K562 (cell line): ENCODE results near the gene TBC1D25. TPM values are rescaled to one million over a fixed set of nuclear protein-coding genes. Genes with fewer than 3 reads are reported as not detected.

Experiments used
- CEBPG ChIP-seq, 3 experiments: fragments of 200-800 bp in 1 of 3; sonication (Bioruptor generic) in 1 of 3; sonication (generic) in 1 of 3; formaldehyde crosslinking in 1 of 3; IDR thresholded peaks in 2 of 3; conservative IDR thresholded peaks in 1 of 3; 2 replicates each; pipeline versions ENCODE4 v1.6.1 to v1.8.0; 2016 to 2022; ENCODE audit warnings: missing compliant biosample characterization in 2 of 3, missing genetic modification characterization in 2 of 3, mild to moderate bottlenecking in 1 of 3, missing genetic modification reagents in 1 of 3
- DNMT1 ChIP-seq: fragments of 450-650 bp; IDR thresholded peaks from 2 replicates; pipeline ENCODE4 v1.6.1; 2016; ENCODE audit warnings: antibody characterized with exemption, mild to moderate bottlenecking
- GABPA ChIP-seq: fragments of 200-800 bp; sonication (Bioruptor generic); conservative IDR thresholded peaks from 2 replicates; pipeline ENCODE4 v1.6.1; 2016; ENCODE audit warnings: low read depth, missing genetic modification characterization, missing compliant biosample characterization
- HMG20B ChIP-seq: fragments of 250-450 bp; sonication (Bioruptor Pico); IDR thresholded peaks from 2 replicates; pipeline ENCODE4 v1.5.0; 2021; ENCODE audit warnings: mild to moderate bottlenecking
- IRF9 ChIP-seq: fragments of 450-650 bp; IDR thresholded peaks from 2 replicates; pipeline ENCODE4 v1.6.1; 2016; ENCODE audit warnings: missing biosample characterization, missing genetic modification characterization
- RAD21 ChIP-seq, 2 experiments: fragments of 250-450 bp in 1 of 2; fragments of 450-650 bp in 1 of 2; sonication (Bioruptor Pico) in 1 of 2; formaldehyde crosslinking in 1 of 2; IDR thresholded peaks in 1 of 2; conservative IDR thresholded peaks in 1 of 2; 2 replicates each; pipeline versions ENCODE4 v1.4.0 to v1.8.0; 2020 to 2022; ENCODE audit warnings: mild to moderate bottlenecking in 2 of 2, moderate library complexity in 1 of 2
- RBFOX2 ChIP-seq: fragments of 200-400 bp; formaldehyde crosslinking; IDR thresholded peaks from 2 replicates; pipeline ENCODE4 v1.6.1; 2017; ENCODE audit warnings: low read depth, mild to moderate bottlenecking, low read length, moderate library complexity
- ZNF277 ChIP-seq: fragments of 250-450 bp; sonication (Bioruptor Pico); IDR thresholded peaks from 2 replicates; pipeline ENCODE4 v1.8.0; 2022; ENCODE audit warnings: inconsistent platforms, mild to moderate bottlenecking, moderate library complexity, borderline replicate concordance
- ZNF280B ChIP-seq: fragments of 250-450 bp; sonication (Bioruptor Pico); IDR thresholded peaks from 2 replicates; pipeline ENCODE4 v1.5.1; 2021; ENCODE audit warnings: mild to moderate bottlenecking
- ZNF384 ChIP-seq: IDR thresholded peaks from 2 replicates; pipeline ENCODE4 v1.6.1; 2012; ENCODE audit warnings: low read depth, low read length, improper control_type of control experiment
- ZNF695 ChIP-seq: fragments of 450-650 bp; formaldehyde crosslinking; IDR thresholded peaks from 2 replicates; pipeline ENCODE4 v1.4.0; 2020; ENCODE audit warnings: mild to moderate bottlenecking, moderate library complexity
- polyA plus RNA-seq, 8 experiments: library from polyadenylated mRNA; depleted of rRNA in 4 of 8; stranded (reverse) in 5 of 8; unstranded in 3 of 8; fragments of >200 nt; fragmentation: Nextera tagmentation in 2 of 8; fragmentation: Illumina TruSeq in 1 of 8; extraction: Ambion mirVana in 2 of 8; extraction: Trizol in 1 of 8; gene quantifications; 2 replicates each; pipeline versions ENCODE4 v1.2.1 to v1.2.3, GENCODE V29; 2011 to 2014; ENCODE audit warnings: inconsistent platforms in 1 of 8, missing spikeins in 1 of 8
- total RNA-seq, 7 experiments: library from RNA; depleted of rRNA in 6 of 7; stranded (reverse); fragments of >200 nt in 6 of 7; fragmentation: Illumina TruSeq in 2 of 7; extraction: Trizol in 2 of 7; gene quantifications; 2 replicates each; pipeline versions ENCODE4 v1.2.1 to v1.2.3, GENCODE V29; 2011 to 2021; ENCODE audit warnings: low replicate concordance in 1 of 7
- TF ChIP-seq, protein P1 (sequence below): sonication (generic); formaldehyde crosslinking; IDR thresholded peaks from 2 replicates; pipeline ENCODE4 v1.8.0; 2023; ENCODE audit warnings: missing genetic modification reagents, mild to moderate bottlenecking, borderline replicate concordance
- TF ChIP-seq, protein P2 (sequence below), 2 experiments: fragments of 200-800 bp in 1 of 2; sonication (Bioruptor generic) in 1 of 2; sonication (generic) in 1 of 2; formaldehyde crosslinking in 1 of 2; IDR thresholded peaks in 1 of 2; conservative IDR thresholded peaks in 1 of 2; 2 replicates each; pipeline versions ENCODE4 v1.5.0 to v1.6.1; 2016 to 2020; ENCODE audit warnings: missing compliant biosample characterization in 1 of 2, missing genetic modification characterization in 1 of 2, missing genetic modification reagents in 1 of 2

The TBC1D25 gene
- total and polyA plus RNA-seq, 9 of the 15 experiments (the other 6 are each of a cell fraction or from before 2014, with no cell fraction given): 0.62 to 10.6 (median 3.9) TPM

DNA sequence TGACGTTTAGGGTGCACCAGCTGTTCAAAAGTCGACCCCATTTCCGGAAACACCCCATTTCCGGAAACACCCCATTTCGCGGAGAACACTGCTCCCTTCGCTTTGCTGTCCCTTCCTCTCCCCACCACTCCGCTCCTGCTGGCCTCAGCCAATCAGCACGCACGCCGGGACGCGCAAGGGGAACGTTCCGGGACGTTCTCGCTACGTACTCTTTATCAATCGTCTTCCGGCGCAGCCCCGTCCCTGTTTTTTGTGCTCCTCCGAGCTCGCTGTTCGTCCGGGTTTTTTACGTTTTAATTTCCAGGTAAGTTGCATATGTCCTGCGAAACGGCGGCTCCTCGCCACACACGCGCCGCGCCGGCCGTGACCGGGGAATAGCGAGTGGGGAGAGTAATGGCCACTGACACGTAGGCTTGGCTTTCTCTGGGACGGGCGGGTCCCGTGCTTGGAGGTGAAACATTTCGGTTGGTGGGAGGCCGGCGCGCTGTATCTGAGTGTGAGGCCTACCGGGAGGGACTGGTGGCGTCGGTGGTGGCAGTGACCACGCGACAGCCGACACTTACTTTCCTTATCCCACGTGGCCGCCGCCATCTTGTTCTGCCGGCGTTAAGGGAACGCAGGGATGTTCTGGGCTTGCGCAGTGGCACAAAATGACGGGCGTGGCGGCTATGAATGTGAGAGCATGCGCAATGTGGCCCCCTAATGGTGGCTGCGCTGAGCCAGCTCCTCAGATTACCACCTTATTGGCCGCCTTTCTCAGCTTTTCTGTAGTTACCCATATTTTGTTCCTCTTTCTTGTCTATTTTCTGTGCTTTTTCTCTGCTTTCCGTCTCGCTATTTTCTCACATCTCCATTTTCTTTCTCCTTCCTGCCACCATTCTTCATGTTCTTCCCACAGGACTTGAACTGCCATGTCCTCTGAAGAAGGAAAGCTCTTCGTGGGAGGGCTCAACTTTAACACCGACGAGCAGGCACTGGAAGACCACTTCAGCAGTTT, 35.1 kb downstream of the TBC1D25 start, which contains the start of gene RBM3 (continued):
- TF ChIP-seq CEBPG (CRISPR knock-in tag; IDR thresholded peaks at IDR 0.05) (no peak), CEBPG (tag; conservative IDR thresholded peaks at IDR 0.05 in 1 of 2, IDR thresholded peaks at IDR 0.05 in 1 of 2) (no peak), RBFOX2 (peak; percentile 100), ZNF384 (no peak), DNMT1 (no peak), HMG20B (CRISPR knock-in tag) (no peak), ZNF277 (CRISPR knock-in tag) (no peak), ZNF280B (no peak), RAD21 (CRISPR knock-in tag; conservative IDR thresholded peaks at IDR 0.05 in 1 of 2, IDR thresholded peaks at IDR 0.05 in 1 of 2) (no peak), IRF9 (tag) (no peak), GABPA (tag) (peak; percentile 97), ZNF695 (CRISPR knock-in tag) (no peak)
- TF ChIP-seq, protein P1, sequence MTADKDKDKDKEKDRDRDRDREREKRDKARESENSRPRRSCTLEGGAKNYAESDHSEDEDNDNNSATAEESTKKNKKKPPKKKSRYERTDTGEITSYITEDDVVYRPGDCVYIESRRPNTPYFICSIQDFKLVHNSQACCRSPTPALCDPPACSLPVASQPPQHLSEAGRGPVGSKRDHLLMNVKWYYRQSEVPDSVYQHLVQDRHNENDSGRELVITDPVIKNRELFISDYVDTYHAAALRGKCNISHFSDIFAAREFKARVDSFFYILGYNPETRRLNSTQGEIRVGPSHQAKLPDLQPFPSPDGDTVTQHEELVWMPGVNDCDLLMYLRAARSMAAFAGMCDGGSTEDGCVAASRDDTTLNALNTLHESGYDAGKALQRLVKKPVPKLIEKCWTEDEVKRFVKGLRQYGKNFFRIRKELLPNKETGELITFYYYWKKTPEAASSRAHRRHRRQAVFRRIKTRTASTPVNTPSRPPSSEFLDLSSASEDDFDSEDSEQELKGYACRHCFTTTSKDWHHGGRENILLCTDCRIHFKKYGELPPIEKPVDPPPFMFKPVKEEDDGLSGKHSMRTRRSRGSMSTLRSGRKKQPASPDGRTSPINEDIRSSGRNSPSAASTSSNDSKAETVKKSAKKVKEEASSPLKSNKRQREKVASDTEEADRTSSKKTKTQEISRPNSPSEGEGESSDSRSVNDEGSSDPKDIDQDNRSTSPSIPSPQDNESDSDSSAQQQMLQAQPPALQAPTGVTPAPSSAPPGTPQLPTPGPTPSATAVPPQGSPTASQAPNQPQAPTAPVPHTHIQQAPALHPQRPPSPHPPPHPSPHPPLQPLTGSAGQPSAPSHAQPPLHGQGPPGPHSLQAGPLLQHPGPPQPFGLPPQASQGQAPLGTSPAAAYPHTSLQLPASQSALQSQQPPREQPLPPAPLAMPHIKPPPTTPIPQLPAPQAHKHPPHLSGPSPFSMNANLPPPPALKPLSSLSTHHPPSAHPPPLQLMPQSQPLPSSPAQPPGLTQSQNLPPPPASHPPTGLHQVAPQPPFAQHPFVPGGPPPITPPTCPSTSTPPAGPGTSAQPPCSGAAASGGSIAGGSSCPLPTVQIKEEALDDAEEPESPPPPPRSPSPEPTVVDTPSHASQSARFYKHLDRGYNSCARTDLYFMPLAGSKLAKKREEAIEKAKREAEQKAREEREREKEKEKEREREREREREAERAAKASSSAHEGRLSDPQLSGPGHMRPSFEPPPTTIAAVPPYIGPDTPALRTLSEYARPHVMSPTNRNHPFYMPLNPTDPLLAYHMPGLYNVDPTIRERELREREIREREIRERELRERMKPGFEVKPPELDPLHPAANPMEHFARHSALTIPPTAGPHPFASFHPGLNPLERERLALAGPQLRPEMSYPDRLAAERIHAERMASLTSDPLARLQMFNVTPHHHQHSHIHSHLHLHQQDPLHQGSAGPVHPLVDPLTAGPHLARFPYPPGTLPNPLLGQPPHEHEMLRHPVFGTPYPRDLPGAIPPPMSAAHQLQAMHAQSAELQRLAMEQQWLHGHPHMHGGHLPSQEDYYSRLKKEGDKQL (CRISPR knock-in tag): no peak
- TF ChIP-seq, protein P2, sequence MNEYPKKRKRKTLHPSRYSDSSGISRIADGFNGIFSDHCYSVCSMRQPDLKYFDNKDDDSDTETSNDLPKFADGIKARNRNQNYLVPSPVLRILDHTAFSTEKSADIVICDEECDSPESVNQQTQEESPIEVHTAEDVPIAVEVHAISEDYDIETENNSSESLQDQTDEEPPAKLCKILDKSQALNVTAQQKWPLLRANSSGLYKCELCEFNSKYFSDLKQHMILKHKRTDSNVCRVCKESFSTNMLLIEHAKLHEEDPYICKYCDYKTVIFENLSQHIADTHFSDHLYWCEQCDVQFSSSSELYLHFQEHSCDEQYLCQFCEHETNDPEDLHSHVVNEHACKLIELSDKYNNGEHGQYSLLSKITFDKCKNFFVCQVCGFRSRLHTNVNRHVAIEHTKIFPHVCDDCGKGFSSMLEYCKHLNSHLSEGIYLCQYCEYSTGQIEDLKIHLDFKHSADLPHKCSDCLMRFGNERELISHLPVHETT (CRISPR knock-in tag; conservative IDR thresholded peaks at IDR 0.05 in 1 of 2, IDR thresholded peaks at IDR 0.05 in 1 of 2): peak in 1 of 2 experiments; percentile 82; a peak in 2 of 4 replicates
